HG02840 (cell line): ENCODE data around the gene PLCD3.

Experiments used
- ATAC-seq: cut with Tn5 transposase; IDR thresholded peaks from one replicate; pipeline ENCODE4 v1.9.1; 2021; ENCODE audit warnings: mild to moderate bottlenecking, moderate library complexity, moderate number of reproducible peaks; ENCODE audit not compliant: unreplicated experiment, low FRiP score

PLCD3 gene

DNA sequence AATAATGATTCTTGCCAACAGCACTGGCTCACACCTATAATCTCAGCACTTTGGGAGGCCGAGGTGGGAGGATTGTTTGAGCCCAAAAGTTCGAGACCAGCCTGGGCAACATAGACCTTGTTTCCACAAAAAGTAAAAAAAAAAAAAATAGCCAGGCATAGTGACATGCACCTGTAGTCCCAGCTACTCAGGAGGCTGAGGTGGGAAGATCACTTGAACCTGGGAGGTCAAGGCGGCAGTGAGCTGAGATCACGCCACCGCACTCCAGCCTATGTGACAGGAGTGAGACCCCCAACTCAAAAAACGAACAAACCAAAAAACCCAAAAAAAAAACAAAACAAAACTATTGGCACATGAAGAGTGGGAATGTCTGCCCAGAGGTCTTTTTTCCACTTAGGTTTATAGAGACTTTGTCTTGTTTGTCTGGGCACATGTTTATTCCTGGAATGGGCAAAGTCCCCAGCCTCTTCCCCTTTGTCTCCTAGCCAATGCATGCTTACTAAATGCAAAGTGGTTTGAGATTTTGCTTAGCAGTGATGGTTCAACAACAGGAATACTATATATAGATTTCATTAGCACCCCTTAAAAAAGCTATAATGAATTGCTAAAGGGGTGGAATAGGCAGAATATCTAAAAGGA is 45.3 kb downstream of the PLCD3 start:
- no peak for ATAC-seq

DNA sequence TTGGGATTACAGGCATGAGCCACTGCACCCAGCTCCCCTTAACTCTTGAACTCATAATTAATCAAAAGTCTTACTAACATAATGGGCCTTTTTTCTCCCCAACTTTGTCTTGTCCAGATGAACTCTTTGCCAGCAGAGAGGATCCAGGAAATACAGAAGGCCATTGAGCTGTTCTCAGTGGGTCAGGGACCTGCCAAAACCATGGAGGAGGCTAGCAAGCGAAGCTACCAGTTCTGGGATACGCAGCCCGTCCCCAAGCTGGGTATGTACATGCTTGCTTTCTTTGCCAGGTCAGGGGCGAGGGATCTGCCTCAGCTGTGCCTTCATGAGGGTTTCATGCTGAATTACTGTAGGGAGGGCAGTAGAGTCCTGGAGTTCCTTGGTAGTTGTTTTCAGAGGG is 45.9 kb downstream of the PLCD3 start:
- no peak for ATAC-seq

DNA sequence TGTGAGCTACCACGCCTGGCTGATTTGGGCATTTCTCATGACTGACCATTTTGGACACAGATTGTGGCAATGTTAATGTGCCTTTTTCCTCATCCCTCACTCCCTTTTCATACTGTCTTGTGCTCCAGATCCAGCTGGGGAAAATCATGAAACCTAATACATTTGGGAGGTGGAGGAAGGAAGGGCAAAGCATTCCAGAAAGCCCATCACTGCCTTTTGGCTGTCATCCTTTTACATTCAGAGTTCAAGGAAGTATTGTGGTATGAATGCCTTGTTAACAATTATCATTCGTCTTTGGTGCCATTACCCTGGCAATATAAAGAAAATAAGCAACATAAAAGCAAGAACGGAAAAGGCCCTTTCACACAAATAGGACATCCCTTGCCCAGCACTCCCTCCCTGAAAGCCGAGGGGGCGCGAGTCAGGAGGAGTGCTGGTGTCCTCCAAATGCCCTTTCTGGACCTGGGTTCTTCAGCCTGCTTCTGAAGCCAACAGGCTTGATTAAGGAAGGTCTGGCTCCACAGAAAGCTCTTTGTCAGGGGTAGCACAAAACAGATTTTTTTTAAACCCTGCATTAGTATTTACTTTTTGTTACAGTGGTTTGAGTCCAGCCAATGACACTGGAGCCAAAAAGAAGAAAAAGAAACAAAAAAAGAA is 51.1 kb downstream of the PLCD3 start:
- no peak for ATAC-seq

DNA sequence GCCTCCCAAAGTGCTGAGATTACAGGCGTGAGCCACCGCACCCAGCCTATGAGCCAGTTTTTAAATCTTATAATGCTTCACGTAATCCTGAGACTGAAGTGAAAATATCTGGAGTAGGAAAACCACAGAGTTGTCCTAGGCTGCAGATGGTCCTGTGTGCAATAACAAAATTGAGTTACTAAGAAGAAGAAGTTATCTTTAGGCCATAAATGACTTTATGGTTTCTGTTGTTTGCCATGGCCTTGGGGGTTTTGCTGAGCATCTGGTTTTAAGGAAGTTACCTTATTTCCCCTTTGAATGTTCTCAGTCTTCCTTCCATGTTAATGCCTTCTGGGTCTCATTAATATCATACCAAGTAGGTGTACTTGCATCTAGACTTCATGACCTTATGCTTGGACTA is 54.7 kb downstream of the PLCD3 start:
- no peak for ATAC-seq

DNA sequence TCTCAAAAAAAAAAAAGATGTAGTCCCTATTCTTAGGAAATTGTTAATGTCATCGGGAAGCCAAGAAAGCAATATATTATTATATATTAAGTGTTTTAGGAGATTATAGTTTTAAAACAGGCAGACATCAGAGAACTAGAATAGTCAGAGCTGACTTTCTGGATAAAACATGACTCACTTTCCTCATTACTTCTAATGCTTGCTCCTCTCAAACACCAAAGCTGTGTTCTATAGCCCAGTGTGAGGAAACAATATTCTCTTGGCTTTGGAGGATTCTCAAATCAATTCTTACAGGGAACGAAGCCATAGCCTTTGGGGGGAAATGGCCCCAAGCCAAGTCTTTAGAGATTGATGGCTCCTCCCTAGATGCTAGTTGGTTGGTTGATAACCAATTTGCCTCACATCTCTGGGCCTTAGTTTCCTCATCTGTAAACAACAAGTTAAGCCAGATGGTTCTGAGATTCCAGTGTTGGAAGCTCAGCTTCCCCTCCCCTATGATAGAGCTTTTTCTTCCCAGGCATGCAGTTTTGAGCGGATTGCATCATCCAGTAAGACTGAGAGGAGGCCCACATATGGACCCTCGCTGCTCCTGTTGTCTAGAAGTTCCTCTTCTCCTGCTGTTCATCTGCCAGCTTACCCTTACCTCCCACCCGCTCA is 58.8 kb downstream of the PLCD3 start:
- ATAC-seq: no peak

DNA sequence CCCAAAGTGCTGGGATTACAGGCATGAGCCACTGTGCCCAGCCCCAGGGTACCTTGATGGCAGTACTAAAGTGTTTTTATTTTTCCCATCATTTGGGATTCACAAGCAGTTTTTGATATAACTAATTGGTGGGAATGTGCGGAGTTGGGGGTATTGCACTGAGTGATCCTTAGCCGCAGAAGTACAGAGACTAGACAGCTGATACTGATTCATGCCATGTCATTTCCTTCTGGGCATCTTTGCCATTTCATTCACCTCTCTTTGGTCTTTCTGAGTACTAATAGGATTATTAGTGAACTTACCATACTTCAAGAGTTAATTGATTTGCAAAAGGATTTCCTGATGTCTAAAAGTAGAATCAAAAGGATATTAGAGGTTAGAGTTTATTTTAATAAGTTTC is 61.5 kb downstream of the PLCD3 start:
- no peak for ATAC-seq

DNA sequence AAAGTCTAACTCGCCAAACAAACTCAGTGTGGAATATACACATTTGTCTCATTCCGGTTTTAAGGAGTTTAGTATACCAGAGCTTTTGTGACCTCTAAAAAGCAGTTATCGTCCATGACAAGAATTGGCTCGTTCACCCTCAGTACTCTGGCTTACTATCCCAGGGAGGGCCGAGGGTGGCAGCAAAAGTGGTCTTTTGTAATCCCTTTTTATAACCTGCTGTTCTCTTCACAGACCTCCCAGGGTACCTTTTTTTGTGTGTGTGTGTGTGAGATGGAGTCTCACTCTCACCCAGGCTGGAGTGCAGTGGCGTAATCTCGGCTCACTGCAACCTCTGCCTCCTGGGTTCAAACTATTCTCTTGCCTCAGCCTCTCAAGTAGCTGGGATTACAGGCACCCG is 62.3 kb downstream of the PLCD3 start:
- ATAC-seq: no peak

DNA sequence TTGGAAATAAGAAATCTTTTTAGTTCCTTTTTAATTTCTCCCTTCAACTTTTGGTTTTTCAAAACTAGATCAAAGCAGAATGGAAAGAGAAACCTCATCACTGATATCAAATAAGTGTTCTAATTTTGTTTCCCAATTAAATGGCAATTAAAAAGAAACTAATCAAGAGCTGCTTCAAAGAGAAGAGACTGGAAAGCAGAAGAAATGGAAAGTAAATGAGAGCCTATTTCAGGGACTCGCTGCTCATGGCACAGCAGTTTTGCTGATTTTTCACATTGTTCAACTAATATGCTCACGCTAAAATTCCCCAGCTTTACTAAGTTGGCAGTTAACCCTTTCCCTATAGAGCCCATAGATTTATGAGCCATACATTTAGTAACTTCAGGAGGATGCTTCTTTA is 64.7 kb downstream of the PLCD3 start:
- no peak for ATAC-seq

DNA sequence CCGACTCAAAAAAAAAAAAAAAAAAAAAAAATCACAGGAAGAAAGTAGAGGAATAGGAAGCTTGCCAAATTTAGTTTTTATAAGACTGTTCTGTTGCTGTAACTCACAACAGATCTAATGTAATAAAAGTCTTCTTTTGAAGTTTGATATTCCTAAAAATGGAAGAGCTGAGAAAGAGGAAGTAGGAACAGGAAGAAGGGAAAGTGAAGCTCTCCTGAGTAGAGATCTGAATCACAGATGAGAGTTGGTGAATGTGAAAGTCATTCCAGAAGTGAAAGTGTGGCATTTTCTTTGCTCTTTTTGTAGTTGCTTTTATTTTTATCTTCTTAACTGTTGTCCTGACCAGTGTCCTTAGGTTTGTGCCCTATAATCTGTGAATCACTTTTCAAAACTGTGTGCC is 69.1 kb downstream of the PLCD3 start:
- no peak for ATAC-seq

DNA sequence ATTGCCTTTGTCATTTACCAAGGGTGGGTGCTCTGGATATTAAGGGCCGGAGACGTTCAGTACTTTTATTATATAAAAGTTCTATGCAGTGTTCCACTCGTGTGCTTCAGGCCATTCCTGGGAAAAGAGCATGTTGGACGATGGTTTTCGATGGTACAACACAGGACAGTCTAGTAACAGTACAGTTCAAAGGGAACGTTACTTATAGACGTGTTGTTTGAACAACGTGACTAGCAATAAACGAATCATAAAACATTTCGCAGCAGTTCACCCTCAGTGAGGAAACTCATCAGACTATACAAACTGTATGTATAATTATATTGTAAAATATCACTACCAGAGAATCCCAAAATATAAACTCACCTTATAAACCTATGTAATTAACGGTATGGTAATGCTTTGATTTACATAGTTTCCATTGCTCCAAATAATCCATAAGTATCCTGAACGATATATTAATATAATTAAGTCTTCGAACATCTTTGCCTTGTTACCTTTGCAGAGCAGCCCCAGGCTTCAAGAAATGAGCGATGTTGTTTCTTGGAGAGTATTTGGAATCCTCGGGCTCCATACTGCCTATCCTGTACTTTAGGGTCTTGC is 70.6 kb downstream of the PLCD3 start:
- ATAC-seq: no peak

DNA sequence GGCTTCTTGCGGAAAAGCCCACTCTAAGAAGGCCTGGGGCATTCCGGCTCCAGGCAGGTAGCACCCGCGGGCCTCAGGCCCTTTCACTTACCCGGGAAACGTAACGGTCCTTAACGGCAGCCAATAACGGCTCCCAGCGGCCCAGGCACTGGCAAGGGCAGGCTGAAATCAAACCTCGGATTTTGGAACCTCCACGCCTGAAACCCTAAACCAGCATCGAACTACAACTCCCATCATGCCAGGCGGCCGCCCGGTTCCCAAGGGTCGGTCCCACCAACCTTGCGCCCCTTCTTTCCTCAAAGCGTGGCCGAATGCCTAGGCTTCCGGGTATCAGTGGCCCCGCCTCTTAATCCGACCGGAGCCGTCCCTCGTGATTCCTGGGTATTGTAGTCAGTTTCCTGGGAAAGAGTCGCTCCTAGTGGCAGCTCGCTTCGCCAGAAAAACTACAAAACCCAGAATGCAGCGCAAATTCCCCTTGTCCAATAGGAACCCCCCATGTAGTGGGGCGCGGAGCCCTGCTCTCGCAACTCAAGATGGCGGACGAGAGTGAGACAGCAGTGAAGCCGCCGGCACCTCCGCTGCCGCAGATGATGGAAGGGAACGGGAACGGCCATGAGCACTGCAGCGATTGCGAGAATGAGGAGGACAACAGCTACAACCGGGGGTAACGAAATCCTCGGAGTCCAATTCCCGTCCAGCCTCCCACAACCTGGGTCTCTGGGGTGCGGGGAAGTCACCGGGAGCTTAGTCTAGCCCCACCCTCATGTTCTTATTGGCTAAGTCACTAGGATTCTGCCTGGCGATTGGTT is 71.3 kb downstream of the PLCD3 start, which contains the start of gene NMT1:
TSS of gene NMT1 (plus strand) at position 521 of the 809 bp plus-strand sequence. CDS start at position 534, 13 bp downstream.
- ATAC-seq: peak; percentile 89

DNA sequence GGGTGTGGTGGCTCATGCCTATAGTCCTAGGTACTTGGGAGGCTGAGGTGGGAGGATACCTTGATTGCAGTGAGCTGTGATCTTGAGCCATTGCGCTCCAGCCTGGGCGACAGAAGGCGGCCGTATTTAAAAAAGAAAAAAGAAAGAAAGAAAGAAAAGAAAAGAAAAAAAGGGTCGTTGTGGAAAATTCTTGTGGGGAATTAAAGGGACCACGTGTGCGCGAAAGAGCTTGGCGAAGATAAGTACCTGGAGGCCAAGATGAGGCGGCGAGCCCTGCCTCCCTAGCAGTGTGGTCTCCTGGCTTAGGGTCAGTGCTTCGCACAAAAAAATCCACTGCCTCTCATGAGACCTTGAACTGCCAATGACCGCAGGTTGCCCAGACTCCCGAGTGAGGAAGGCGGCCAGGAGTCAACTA is 71.9 kb downstream of the PLCD3 start:
- no peak for ATAC-seq
